Measurements from ENCODE around the gene SLC6A3.

The SLC6A3 gene

DNA sequence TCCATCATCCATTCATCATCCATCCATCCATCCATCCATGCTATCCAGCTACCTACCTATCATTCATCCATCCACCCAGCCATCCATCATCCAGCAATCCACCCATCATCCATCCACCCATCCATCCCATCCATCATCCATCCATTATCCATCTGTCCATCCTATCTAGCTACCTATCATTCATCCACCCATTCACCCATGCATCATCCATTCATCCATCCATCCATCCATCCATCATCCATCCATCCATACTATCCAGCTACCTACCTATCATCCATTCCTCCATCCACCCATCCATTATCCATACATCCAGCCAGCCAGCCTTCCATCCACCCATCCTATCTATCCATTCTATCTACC lies 26.3 kb downstream of the SLC6A3 start:
- no peaks in the 10 kb centered on the region for H4K20me1 ChIP-seq (ENCODE audit: insufficient read depth, low read length)
- no peaks in the 10 kb centered on the region for H3K9me3 ChIP-seq (ENCODE audit: insufficient read depth, low read length)
- TF ChIP-seq, protein P1, sequence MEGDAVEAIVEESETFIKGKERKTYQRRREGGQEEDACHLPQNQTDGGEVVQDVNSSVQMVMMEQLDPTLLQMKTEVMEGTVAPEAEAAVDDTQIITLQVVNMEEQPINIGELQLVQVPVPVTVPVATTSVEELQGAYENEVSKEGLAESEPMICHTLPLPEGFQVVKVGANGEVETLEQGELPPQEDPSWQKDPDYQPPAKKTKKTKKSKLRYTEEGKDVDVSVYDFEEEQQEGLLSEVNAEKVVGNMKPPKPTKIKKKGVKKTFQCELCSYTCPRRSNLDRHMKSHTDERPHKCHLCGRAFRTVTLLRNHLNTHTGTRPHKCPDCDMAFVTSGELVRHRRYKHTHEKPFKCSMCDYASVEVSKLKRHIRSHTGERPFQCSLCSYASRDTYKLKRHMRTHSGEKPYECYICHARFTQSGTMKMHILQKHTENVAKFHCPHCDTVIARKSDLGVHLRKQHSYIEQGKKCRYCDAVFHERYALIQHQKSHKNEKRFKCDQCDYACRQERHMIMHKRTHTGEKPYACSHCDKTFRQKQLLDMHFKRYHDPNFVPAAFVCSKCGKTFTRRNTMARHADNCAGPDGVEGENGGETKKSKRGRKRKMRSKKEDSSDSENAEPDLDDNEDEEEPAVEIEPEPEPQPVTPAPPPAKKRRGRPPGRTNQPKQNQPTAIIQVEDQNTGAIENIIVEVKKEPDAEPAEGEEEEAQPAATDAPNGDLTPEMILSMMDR (IDR thresholded peaks at IDR 0.05; ENCODE audit: low read depth, low read length) = no peak
- no peak for TF ChIP-seq EZH2phosphoT487 (IDR thresholded peaks at IDR 0.05; ENCODE audit: low read depth)
- no peaks in the 10 kb centered on the region for H3K27me3 ChIP-seq (ENCODE audit: low read depth, low read length)
- no peak overlapping the region for H3K9ac ChIP-seq (ENCODE audit: low read length)
- H3K36me3 ChIP-seq (replicated peaks; ENCODE audit: low read depth, low read length) = no peaks in the 10 kb centered on the region
- H3K79me2 ChIP-seq (ENCODE audit: low read length) = no peaks in the 10 kb centered on the region
- no peak overlapping the region for H2AFZ ChIP-seq (ENCODE audit: low read depth, low read length)
- no peaks in the 10 kb centered on the region for H3K4me1 ChIP-seq (ENCODE audit: low read length)
- no peak overlapping the region for H3K4me3 ChIP-seq (ENCODE audit: low read length)
- H3K4me2 ChIP-seq (ENCODE audit: low read length) = no peak overlapping the region
- no peak overlapping the region for H3K27ac ChIP-seq (ENCODE audit: low read length)

GRCh38 chr5:1418238-1418920 lies 26.9 kb downstream of the SLC6A3 start:
- Histone ChIP-seq H3K9ac (ENCODE audit: low read length) (no peak overlapping the region), H3K36me3 (replicated peaks; ENCODE audit: low read depth, low read length) (no peaks in the 10 kb centered on the region), H3K4me1 (ENCODE audit: low read length) (no peaks in the 10 kb centered on the region), H3K27ac (ENCODE audit: low read length) (no peak overlapping the region), H4K20me1 (ENCODE audit: insufficient read depth, low read length) (no peaks in the 10 kb centered on the region), H3K9me3 (ENCODE audit: insufficient read depth, low read length) (no peaks in the 10 kb centered on the region), H3K27me3 (ENCODE audit: low read depth, low read length) (no peaks in the 10 kb centered on the region), H2AFZ (ENCODE audit: low read depth, low read length) (no peak overlapping the region), H3K4me3 (ENCODE audit: low read length) (no peak overlapping the region), H3K79me2 (ENCODE audit: low read length) (no peaks in the 10 kb centered on the region), H3K4me2 (ENCODE audit: low read length) (no peak overlapping the region)
- TF ChIP-seq, protein P1 (IDR thresholded peaks at IDR 0.05; ENCODE audit: low read depth, low read length) = no peak
- no peak for TF ChIP-seq EZH2phosphoT487 (IDR thresholded peaks at IDR 0.05; ENCODE audit: low read depth)

DNA sequence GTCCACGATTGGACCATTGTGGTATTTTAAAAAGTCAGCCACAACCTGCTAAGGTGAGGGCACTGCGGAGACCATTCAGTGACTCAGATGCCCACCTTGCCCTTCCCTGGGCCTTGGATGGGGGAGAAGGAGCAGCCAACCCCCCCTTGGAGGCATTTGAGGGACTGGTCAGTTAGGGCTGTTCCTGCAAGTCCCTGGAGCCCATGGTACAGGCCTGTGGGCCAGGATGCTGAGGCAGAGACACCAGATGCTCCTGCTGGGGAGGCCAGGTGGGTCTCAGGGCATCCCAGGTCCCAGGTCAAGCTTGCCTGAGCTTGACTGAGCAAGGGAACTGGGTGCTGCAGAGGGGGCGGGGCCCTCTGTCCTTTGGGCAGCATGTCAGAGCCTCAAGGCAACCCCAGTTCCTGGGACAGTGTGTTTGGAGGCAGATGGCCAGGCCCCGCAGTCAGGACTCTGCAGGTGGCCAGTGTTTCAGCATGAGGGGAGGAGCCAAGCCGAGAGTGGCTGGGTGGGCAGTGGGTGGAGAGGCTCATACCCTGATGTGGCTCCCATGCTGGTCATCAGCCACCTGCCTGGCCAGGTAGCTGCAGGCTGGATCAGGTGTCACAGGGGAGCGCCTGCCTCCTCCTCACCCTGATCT lies 27.5 kb downstream of the SLC6A3 start:
- Histone ChIP-seq H3K27ac (ENCODE audit: low read length) (no peak overlapping the region), H3K4me3 (ENCODE audit: low read length) (no peak overlapping the region), H3K9me3 (ENCODE audit: insufficient read depth, low read length) (no peaks in the 10 kb centered on the region), H3K4me2 (ENCODE audit: low read length) (no peak overlapping the region), H3K27me3 (ENCODE audit: low read depth, low read length) (no peaks in the 10 kb centered on the region), H4K20me1 (ENCODE audit: insufficient read depth, low read length) (no peaks in the 10 kb centered on the region), H2AFZ (ENCODE audit: low read depth, low read length) (no peak overlapping the region), H3K36me3 (replicated peaks; ENCODE audit: low read depth, low read length) (no peaks in the 10 kb centered on the region), H3K4me1 (ENCODE audit: low read length) (no peaks in the 10 kb centered on the region), H3K79me2 (ENCODE audit: low read length) (no peaks in the 10 kb centered on the region), H3K9ac (ENCODE audit: low read length) (no peak overlapping the region)
- no peak for TF ChIP-seq EZH2phosphoT487 (IDR thresholded peaks at IDR 0.05; ENCODE audit: low read depth)
- TF ChIP-seq, protein P1 (IDR thresholded peaks at IDR 0.05; ENCODE audit: low read depth, low read length) = no peak

GRCh38 chr5:1416856-1417469 lies 28.3 kb downstream of the SLC6A3 start:
- no peaks in the 10 kb centered on the region for H3K9me3 ChIP-seq (ENCODE audit: insufficient read depth, low read length)
- no peak overlapping the region for H2AFZ ChIP-seq (ENCODE audit: low read depth, low read length)
- no peak overlapping the region for H3K4me2 ChIP-seq (ENCODE audit: low read length)
- H3K9ac ChIP-seq (ENCODE audit: low read length) = no peak overlapping the region
- TF ChIP-seq, protein P1 (IDR thresholded peaks at IDR 0.05; ENCODE audit: low read depth, low read length) = no peak
- TF ChIP-seq EZH2phosphoT487 (IDR thresholded peaks at IDR 0.05; ENCODE audit: low read depth) = no peak
- no peak overlapping the region for H3K27ac ChIP-seq (ENCODE audit: low read length)
- no peaks in the 10 kb centered on the region for H4K20me1 ChIP-seq (ENCODE audit: insufficient read depth, low read length)
- H3K4me3 ChIP-seq (ENCODE audit: low read length) = no peak overlapping the region
- no peaks in the 10 kb centered on the region for H3K27me3 ChIP-seq (ENCODE audit: low read depth, low read length)
- no peaks in the 10 kb centered on the region for H3K36me3 ChIP-seq (replicated peaks; ENCODE audit: low read depth, low read length)
- no peaks in the 10 kb centered on the region for H3K79me2 ChIP-seq (ENCODE audit: low read length)
- no peaks in the 10 kb centered on the region for H3K4me1 ChIP-seq (ENCODE audit: low read length)

All from OCI-LY3 (cell line).